Measurements from ENCODE around the gene KCNJ6.

GRCh38 chr21:37671381-37671780 lies 244.9 kb downstream of the KCNJ6 start:
- TF ChIP-seq ZFP3 (CRISPR knock-in tag; IDR thresholded peaks at IDR 0.05) (no peak), TSHZ2 (CRISPR knock-in tag; IDR thresholded peaks at IDR 0.05) (no peak), GLIS3 (CRISPR knock-in tag; IDR thresholded peaks at IDR 0.05) (no peak), PPARA (CRISPR knock-in tag; IDR thresholded peaks at IDR 0.05; ENCODE audit: borderline replicate concordance) (no peak), ZNF8 (CRISPR knock-in tag; IDR thresholded peaks at IDR 0.05) (no peak), ESRRG (CRISPR knock-in tag; IDR thresholded peaks at IDR 0.05) (no peak), TCF4 (CRISPR knock-in tag; IDR thresholded peaks at IDR 0.05; ENCODE audit: borderline replicate concordance) (no peak)

All from SK-N-SH treated with all-trans-retinoic acid at 6 μM for 48 hours (cell line).